22Rv1 (cell line): ENCODE measurements around the gene RAD52.

Experiments
- H3K27ac ChIP-seq: fragments of 450-650 bp; 2 replicates; pipeline ENCODE4 v1.5.1; 2017
- CTCF ChIP-seq: fragments of 450-650 bp; IDR thresholded peaks from 2 replicates; pipeline ENCODE4 v1.5.1; 2017; ENCODE audit warnings: mild to moderate bottlenecking
- ZFX ChIP-seq: fragments of 450-650 bp; IDR thresholded peaks from 2 replicates; pipeline ENCODE4 v1.6.1; 2017; ENCODE audit warnings: antibody characterized with exemption, borderline replicate concordance

RAD52 gene

GRCh38 chr12:967641-968040, 18.1 kb upstream of the RAD52 start:
- TF ChIP-seq ZFX (no peak), CTCF (no peak)
- H3K27ac ChIP-seq, result no peak overlapping the region

GRCh38 chr12:966724-967123, 17.2 kb upstream of the RAD52 start:
- TF ChIP-seq ZFX (no peak), CTCF (no peak)
- H3K27ac ChIP-seq, result no peak overlapping the region

GRCh38 chr12:958588-959123, 9.2 kb upstream of the RAD52 start:
- TF ChIP-seq ZFX (no peak), CTCF (no peak)
- no peak overlapping the region for H3K27ac ChIP-seq

- TF ChIP-seq ZFX (no peak), CTCF (no peak)
- no peak overlapping the region for H3K27ac ChIP-seq
Measured at GRCh38 chr12:955939-956338, 6.4 kb upstream of the RAD52 start.

- TF ChIP-seq ZFX (no peak), CTCF (no peak)
- H3K27ac ChIP-seq, result no peak overlapping the region
Measured at GRCh38 chr12:954741-955140, 5.2 kb upstream of the RAD52 start.

- TF ChIP-seq CTCF, result no peak
- no peak for TF ChIP-seq ZFX
- H3K27ac ChIP-seq, result peak overlapping the region; percentile 55
Measured at GRCh38 chr12:953776-954175, 4.3 kb upstream of the RAD52 start.

DNA sequence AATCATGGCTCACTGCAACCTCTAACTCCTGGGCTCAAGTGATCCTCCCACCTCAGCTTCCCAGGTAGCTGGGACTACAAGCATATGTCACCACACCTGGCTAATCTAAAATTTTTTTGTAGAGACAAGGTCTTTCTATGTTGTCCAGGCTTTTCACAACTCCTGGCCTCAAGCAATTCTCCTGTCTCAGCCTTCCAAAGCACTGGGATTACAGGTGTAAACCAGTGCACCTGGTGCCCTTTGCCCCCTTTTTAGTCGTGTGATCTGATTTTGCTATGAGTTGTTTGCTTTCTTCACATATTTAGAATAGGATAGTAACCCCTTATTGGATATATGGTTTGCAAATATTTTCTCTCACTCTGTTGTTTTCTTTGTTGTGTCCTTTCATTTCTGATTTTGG, 1.7 kb upstream of the RAD52 start:
- no peak for TF ChIP-seq ZFX
- no peak for TF ChIP-seq CTCF
- H3K27ac ChIP-seq, result no peak overlapping the region; the same call in 1 of the 2 replicates
